ENCODE measurements around the gene KIF20B. TPM values are rescaled to one million over a fixed set of nuclear protein-coding genes. Genes with fewer than 3 reads are reported as not detected.

KIF20B gene
- total RNA-seq, 2 donors from 2014 or later: 2.0 to 9.9 TPM

- DNase-seq (ENCODE audit: low spot score) (no peak), ATAC-seq (ENCODE audit: insufficient number of reproducible peaks, low FRiP score, low read depth) (no peak)
- no peaks in the 10 kb centered on the region for H3K4me1 ChIP-seq (ENCODE audit: control insufficient read depth in 1 of 2, low read depth in 2 of 2)
- H3K36me3 ChIP-seq: no peaks in the 10 kb centered on the region
- H3K27me3 ChIP-seq (replicated peaks; ENCODE audit: insufficient read depth): no peaks in the 10 kb centered on the region
- TF ChIP-seq, protein P1, sequence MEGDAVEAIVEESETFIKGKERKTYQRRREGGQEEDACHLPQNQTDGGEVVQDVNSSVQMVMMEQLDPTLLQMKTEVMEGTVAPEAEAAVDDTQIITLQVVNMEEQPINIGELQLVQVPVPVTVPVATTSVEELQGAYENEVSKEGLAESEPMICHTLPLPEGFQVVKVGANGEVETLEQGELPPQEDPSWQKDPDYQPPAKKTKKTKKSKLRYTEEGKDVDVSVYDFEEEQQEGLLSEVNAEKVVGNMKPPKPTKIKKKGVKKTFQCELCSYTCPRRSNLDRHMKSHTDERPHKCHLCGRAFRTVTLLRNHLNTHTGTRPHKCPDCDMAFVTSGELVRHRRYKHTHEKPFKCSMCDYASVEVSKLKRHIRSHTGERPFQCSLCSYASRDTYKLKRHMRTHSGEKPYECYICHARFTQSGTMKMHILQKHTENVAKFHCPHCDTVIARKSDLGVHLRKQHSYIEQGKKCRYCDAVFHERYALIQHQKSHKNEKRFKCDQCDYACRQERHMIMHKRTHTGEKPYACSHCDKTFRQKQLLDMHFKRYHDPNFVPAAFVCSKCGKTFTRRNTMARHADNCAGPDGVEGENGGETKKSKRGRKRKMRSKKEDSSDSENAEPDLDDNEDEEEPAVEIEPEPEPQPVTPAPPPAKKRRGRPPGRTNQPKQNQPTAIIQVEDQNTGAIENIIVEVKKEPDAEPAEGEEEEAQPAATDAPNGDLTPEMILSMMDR (IDR thresholded peaks at IDR 0.05): no peak
- no peak overlapping the region for H3K27ac ChIP-seq
- no peaks in the 10 kb centered on the region for H3K9me3 ChIP-seq
- H3K4me3 ChIP-seq: no peak overlapping the region
These were observed 37.2 kb upstream of the KIF20B start for GRCh38 chr10:89664203-89664602.

DNA sequence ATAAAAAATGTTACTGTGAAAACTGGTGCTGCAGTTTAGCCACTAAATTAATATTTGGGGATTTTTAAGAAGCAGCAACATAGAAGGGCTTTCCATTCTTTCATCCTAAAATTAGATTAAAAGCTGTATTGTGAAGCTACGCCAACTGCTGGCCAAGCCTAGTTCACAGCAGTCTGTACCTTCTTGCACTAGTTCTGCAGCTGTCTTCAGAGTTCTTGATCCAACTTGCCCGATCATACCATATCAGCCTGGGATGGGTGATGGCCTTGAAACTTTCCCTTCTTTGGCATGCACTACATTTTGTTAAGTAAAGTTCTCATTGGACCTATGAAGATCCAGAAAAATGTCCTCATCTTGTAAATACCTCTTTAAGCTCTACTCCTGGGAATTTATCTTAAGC, 36.1 kb upstream of the KIF20B start:
- TF ChIP-seq, protein P1 (IDR thresholded peaks at IDR 0.05): no peak
- no peak overlapping the region for H3K4me3 ChIP-seq
- DNase-seq (ENCODE audit: low spot score): no peak
- H3K27me3 ChIP-seq (replicated peaks; ENCODE audit: insufficient read depth): no peaks in the 10 kb centered on the region
- H3K36me3 ChIP-seq: no peaks in the 10 kb centered on the region
- H3K4me1 ChIP-seq (ENCODE audit: control insufficient read depth in 1 of 2, low read depth in 2 of 2): no peaks in the 10 kb centered on the region
- no peak overlapping the region for H3K27ac ChIP-seq
- H3K9me3 ChIP-seq: no peaks in the 10 kb centered on the region
- no peak for ATAC-seq (ENCODE audit: insufficient number of reproducible peaks, low FRiP score, low read depth)

DNA sequence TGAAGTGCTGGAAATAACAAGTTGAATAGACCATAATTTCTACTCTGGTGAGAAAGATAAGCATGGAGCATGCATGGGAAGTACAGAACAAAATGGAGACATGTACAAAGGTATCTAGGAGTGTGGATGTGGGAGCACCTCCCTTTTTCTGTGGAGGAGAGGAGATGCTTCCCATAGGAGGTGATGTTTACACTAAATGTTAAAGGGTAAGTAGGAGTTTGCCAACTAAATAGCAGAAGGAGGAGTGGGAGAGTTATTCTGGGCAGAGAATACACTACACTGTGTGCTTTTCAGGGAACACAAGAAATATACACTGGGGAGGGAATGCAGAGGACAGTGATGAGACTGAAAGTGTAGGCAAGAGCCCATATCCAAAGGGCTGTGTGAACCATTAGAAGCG, 35.3 kb upstream of the KIF20B start:
- DNase-seq (ENCODE audit: low spot score): no peak
- peaks cover 0 to 6% of the 10 kb centered on the region in 2 donors for H3K4me1 ChIP-seq (ENCODE audit: control insufficient read depth in 1 of 2, low read depth in 2 of 2)

GRCh38 chr10:89668386-89669071, 32.9 kb upstream of the KIF20B start:
- Histone ChIP-seq H3K4me3 (no peak overlapping the region), H3K4me1 (ENCODE audit: control insufficient read depth in 1 of 2, low read depth in 2 of 2) (peaks cover 0 to 10% of the 10 kb centered on the region in 2 donors), H3K27me3 (replicated peaks; ENCODE audit: insufficient read depth) (no peaks in the 10 kb centered on the region), H3K9me3 (no peaks in the 10 kb centered on the region), H3K36me3 (no peaks in the 10 kb centered on the region), H3K27ac (no peak overlapping the region)
- TF ChIP-seq, protein P1 (IDR thresholded peaks at IDR 0.05): no peak
- ATAC-seq (ENCODE audit: insufficient number of reproducible peaks, low FRiP score, low read depth) (no peak), DNase-seq (ENCODE audit: low spot score) (no peak)

More for the DNA sequence above, 35.3 kb upstream of the KIF20B start:
- H3K27ac ChIP-seq: no peak overlapping the region
- H3K9me3 ChIP-seq: no peaks in the 10 kb centered on the region
- H3K27me3 ChIP-seq (replicated peaks; ENCODE audit: insufficient read depth): no peaks in the 10 kb centered on the region
- H3K4me3 ChIP-seq: no peak overlapping the region
- TF ChIP-seq, protein P1 (IDR thresholded peaks at IDR 0.05): no peak
- no peak for ATAC-seq (ENCODE audit: insufficient number of reproducible peaks, low FRiP score, low read depth)
- no peaks in the 10 kb centered on the region for H3K36me3 ChIP-seq

GRCh38 chr10:89669985-89670384, 31.4 kb upstream of the KIF20B start:
- Histone ChIP-seq H3K27me3 (replicated peaks; ENCODE audit: insufficient read depth) (no peaks in the 10 kb centered on the region), H3K4me1 (ENCODE audit: control insufficient read depth in 1 of 2, low read depth in 2 of 2) (peaks cover 0 to 10% of the 10 kb centered on the region in 2 donors), H3K36me3 (no peaks in the 10 kb centered on the region), H3K9me3 (no peaks in the 10 kb centered on the region), H3K27ac (no peak overlapping the region), H3K4me3 (no peak overlapping the region)
- ATAC-seq (ENCODE audit: insufficient number of reproducible peaks, low FRiP score, low read depth) (no peak), DNase-seq (ENCODE audit: low spot score) (no peak)
- TF ChIP-seq, protein P1 (IDR thresholded peaks at IDR 0.05): no peak
